H1 (cell line): Measurements from ENCODE around the gene ISCA2. TPM values are rescaled to one million over a fixed set of nuclear protein-coding genes. Genes with fewer than 3 reads are reported as not detected.

Experiments
- BACH1 ChIP-seq: IDR thresholded peaks from 2 replicates; pipeline ENCODE4 v1.6.1; 2012; ENCODE audit warnings: low read length, improper control_type of control experiment
- EP300 ChIP-seq, 2 experiments: IDR thresholded peaks; 1 replicate in 1 of 2; 2 replicates in 1 of 2; pipeline ENCODE4 v1.6.1; 2011 to 2012; ENCODE audit warnings: low read depth in 2 of 2, low read length in 2 of 2, mild to moderate bottlenecking in 2 of 2, borderline replicate concordance in 1 of 2, inconsistent platforms in 1 of 2, moderate library complexity in 1 of 2
- GABPA ChIP-seq: IDR thresholded peaks from 2 replicates; pipeline ENCODE4 v1.6.1; 2011; ENCODE audit warnings: mild to moderate bottlenecking, low read length, moderate library complexity, borderline replicate concordance; ENCODE audit not compliant: insufficient read depth
- HDAC2 ChIP-seq, 2 experiments: fragments of 300-600 bp in 1 of 2; sonication (generic) in 1 of 2; IDR thresholded peaks; 2 replicates each; pipeline ENCODE4 v1.6.1; 2011 to 2012; ENCODE audit warnings: low read depth in 2 of 2, low read length in 2 of 2, mild to moderate bottlenecking in 2 of 2, moderate library complexity in 2 of 2, borderline replicate concordance in 1 of 2, inconsistent platforms in 1 of 2
- polyA plus RNA-seq, 7 experiments: library from polyadenylated mRNA; depleted of rRNA in 3 of 7; stranded (reverse) in 5 of 7; unstranded in 2 of 7; fragments of >200 nt in 5 of 7; fragments of 200-250 nt in 2 of 7; gene quantifications; 1 replicate in 5 of 7; 2 replicates in 1 of 7; 4 replicates in 1 of 7; pipeline versions ENCODE4 v1.2.1 to v1.2.3, GENCODE V29; 2011 to 2013; ENCODE audit warnings: missing spikeins in 2 of 7, mixed read lengths in 2 of 7
- total RNA-seq: library from RNA; stranded (reverse); fragmentation: NEBNext Ultra II Directional; extraction: Animal tissue kit (Norgen Biotek cat#: 25700); gene quantifications from 2 replicates; pipeline ENCODE4 v1.2.1, GENCODE V29; 2021

Gene ISCA2
- total and polyA plus RNA-seq, 2 of the 8 experiments (the other 6 are each of a cell fraction or from before 2014, with no cell fraction given): 43.5 to 78.6 TPM

DNA sequence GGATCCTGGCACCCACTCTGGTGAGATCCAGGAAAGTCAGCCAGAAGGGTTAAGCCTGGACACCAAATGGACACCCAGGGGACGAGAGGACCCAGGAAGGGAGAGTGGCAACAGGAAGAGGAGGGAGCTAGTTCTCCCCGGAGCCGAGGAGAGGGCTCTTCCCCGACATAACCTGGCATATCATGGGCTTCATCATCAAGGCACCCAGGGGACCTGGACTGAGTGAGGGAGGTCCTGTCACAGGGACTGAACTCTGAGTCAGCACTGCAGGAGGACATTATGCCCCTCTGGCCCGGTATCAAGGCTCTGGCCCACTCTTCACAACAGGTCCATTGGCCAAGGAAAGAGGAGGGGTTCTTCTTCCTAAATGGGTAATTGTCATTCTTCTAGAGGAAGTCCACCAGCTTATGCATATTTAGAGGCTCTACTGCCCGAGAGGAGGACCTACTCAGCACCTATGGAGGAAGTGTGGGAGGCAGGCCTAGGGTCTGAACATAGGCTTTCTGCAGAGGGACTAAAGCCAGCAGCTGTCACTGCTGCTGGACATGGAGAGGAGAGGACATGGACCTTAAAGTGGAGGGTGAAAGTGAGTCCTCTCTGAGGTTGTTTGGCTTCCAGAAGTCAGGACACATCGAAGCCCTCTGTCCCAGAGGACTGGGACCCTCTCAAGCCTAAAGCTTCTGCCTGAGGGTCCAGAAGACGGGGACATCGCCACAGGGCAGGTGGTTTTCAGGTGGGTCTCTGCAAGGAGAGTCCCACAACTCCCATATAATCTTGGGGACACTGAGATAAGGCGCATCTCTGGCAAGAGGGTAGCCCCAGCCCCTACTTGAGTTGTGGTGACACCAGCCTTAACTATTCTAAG is 18.6 kb downstream of the ISCA2 start (continued):
- TF ChIP-seq HDAC2 (IDR thresholded peaks at IDR 0.05; ENCODE audit: borderline replicate concordance in 1 of 2, low read depth in 2 of 2, low read length in 2 of 2) (no peak), EP300 (IDR thresholded peaks at IDR 0.05; ENCODE audit: borderline replicate concordance in 1 of 2, low read depth in 2 of 2, low read length in 2 of 2) (no peak), GABPA (no peak), BACH1 (no peak)
